Measurements from ENCODE around the gene RPS15. TPM values are rescaled to one million over a fixed set of nuclear protein-coding genes. Genes with fewer than 3 reads are reported as not detected.

RPS15 gene
- total RNA-seq: 1,260 and 1,287 TPM in 2 replicates
- 2,646 and 3,270 TPM in 2 replicates for polyA plus RNA-seq
- 2,566 and 2,596 TPM in 2 replicates for polyA plus RNA-seq (2011; cell fraction: cytosol; rRNA removed)
- polyA plus RNA-seq (2011; cell fraction: nucleus; rRNA removed): 642 and 652 TPM in 2 replicates
- 1,687 and 2,164 TPM in 2 replicates for polyA plus RNA-seq (2012)
- 334 and 411 TPM in 2 replicates for polyA minus RNA-seq
- polyA minus RNA-seq (2011; cell fraction: cytosol; rRNA and poly(A)+ RNA removed): 1,670 TPM
- 86.6 and 136 TPM in 2 replicates for polyA minus RNA-seq (2011; cell fraction: nucleus; rRNA and poly(A)+ RNA removed)
- Bru-seq, nascent RNA: percentile 100 among the genes with signal in this experiment
- BruChase-seq, experiment 1, labeled RNA remaining after a 6-hour chase: percentile 99 among the genes with signal in this experiment
- percentile 100 among the genes with signal in this experiment for BruChase-seq, experiment 2, labeled RNA remaining after a 2-hour chase
- long read RNA-seq, transcript RPS15-208 (5 exons, 711 nt): minor isoform, 11 of 3,503 reads
- long read RNA-seq, transcript RPS15-209 (4 exons, 510 nt): major isoform, 3,056 of 3,503 reads
- long read RNA-seq, transcript RPS15-201 (4 exons, 534 nt): minor isoform, 61 of 3,503 reads
- long read RNA-seq, transcript RPS15-210 (3 exons, 873 nt): minor isoform, 139 of 3,503 reads
- long read RNA-seq, partial matches to known transcripts: 130 of 3,503 reads
- long read RNA-seq, other reads (novel, unspliced or antisense): 81 of 3,503 reads

GRCh38 chr19:1438035-1438932 lies at the start of gene RPS15:
TSS of gene RPS15 (plus strand) at chr19:1438396. CDS start at chr19:1438426, 30 bp downstream.
- no peaks in the 10 kb centered on the region for H3K27me3 ChIP-seq (ENCODE audit: control insufficient read depth in 2 of 2, insufficient read depth in 2 of 2, low read length in 2 of 2)
- dilution Hi-C loops (cut with MboI; ENCODE audit: extremely low pct_ligation_motif_present, low sequenced_read_pairs): no loop called here
- peak within 1 kb of the TSS; percentile 91 for H3K9ac ChIP-seq (replicated peaks; ENCODE audit: extremely low read depth, insufficient read depth, low read length)
- DNase-seq (ENCODE audit: low read depth, low spot score) (peak; percentile 98), FAIRE-seq (peak; percentile 97)
- peak within 1 kb of the TSS; percentile 89 for H3K27ac ChIP-seq (ENCODE audit: insufficient read depth, low read depth, low read length)
- H3K4me3 ChIP-seq (replicated peaks in 1 of 3; ENCODE audit: insufficient read depth in 1 of 3, low read depth in 1 of 3, low read length in 3 of 3): peak within 1 kb of the TSS; percentile 75 to 89 (median 85)
- H3K9me1 ChIP-seq (replicated peaks; ENCODE audit: control insufficient read depth, extremely low read depth, insufficient read depth, low read length): no peaks in the 10 kb centered on the region
- H3K4me2 ChIP-seq (ENCODE audit: insufficient read depth, low read length): peak within 1 kb of the TSS; percentile 58
- peaks cover 7 to 35% of the 10 kb centered on the region in 2 experiments for H3K36me3 ChIP-seq (ENCODE audit: control insufficient read depth in 2 of 2, extremely low read depth in 1 of 2, insufficient read depth in 2 of 2, low read length in 2 of 2)
- intact Hi-C loops (cut with micrococcal nuclease): loop anchor here (1.0 to 2.0 kb wide), 3 partner anchors 23 to 159 kb away; partner anchors contain the start of gene DAZAP1
- H3K4me1 ChIP-seq (ENCODE audit: control insufficient read depth, extremely low read depth, insufficient read depth, low read length): peaks cover 6% of the 10 kb centered on the region
- POLR2A ChIA-PET: no interaction called here
- peaks cover 34% of the 10 kb centered on the region for H3K79me2 ChIP-seq (ENCODE audit: control insufficient read depth, insufficient read depth, low read length)
- BruUV-seq (replicated peaks): TSS peak; percentile 60
- CTCF ChIA-PET: interaction anchor here (0.7 to 1.6 kb wide), 3 partner anchors 24 to 194 kb away, joined by 3 to 7 read pairs (median 3); no protein-coding TSS in a partner anchor
- H3K9me3 ChIP-seq (replicated peaks; ENCODE audit: control insufficient read depth, insufficient read depth, low read length): no peaks in the 10 kb centered on the region
- no peak within 1 kb of the TSS for H2AFZ ChIP-seq (ENCODE audit: low read depth, low read length)
- H4K20me1 ChIP-seq (replicated peaks; ENCODE audit: control insufficient read depth, extremely low read depth, insufficient read depth, low read length): no peaks in the 10 kb centered on the region
- TF ChIP-seq GATA2 (IDR thresholded peaks at IDR 0.05; ENCODE audit: insufficient read depth, insufficient read length, low read depth, low read length): no peak
- peak; percentile 99 for TF ChIP-seq POLR2A (IDR thresholded peaks at IDR 0.05; ENCODE audit: low read depth, low read length)
- TF ChIP-seq FOS (IDR thresholded peaks at IDR 0.05; ENCODE audit: borderline replicate concordance, insufficient read depth, low read length): no peak
- peak; percentile 58 for TF ChIP-seq MYC (IDR thresholded peaks at IDR 0.05; ENCODE audit: low read depth, low read length)
- TF ChIP-seq POLR2AphosphoS5 (IDR thresholded peaks at IDR 0.05; ENCODE audit: insufficient read depth, low read depth, low read length): peak; percentile 100
- peak; percentile 79 for TF ChIP-seq MAX (IDR thresholded peaks at IDR 0.05; ENCODE audit: insufficient read depth, insufficient read length)
- TF ChIP-seq CTCF (IDR thresholded peaks at IDR 0.05; ENCODE audit: extremely low read depth in 1 of 2, insufficient read depth in 1 of 2, low read depth in 1 of 2, low read length in 2 of 2): peak; percentile 96 to 98
